Pons (tissue), 1 donor: ENCODE measurements around the gene CIPC.

Experiments
- DNase-seq: peaks from one replicate; pipeline ENCODE4 v3.0.0-alpha.2; 2016; ENCODE audit warnings: low spot score

The CIPC gene

DNA sequence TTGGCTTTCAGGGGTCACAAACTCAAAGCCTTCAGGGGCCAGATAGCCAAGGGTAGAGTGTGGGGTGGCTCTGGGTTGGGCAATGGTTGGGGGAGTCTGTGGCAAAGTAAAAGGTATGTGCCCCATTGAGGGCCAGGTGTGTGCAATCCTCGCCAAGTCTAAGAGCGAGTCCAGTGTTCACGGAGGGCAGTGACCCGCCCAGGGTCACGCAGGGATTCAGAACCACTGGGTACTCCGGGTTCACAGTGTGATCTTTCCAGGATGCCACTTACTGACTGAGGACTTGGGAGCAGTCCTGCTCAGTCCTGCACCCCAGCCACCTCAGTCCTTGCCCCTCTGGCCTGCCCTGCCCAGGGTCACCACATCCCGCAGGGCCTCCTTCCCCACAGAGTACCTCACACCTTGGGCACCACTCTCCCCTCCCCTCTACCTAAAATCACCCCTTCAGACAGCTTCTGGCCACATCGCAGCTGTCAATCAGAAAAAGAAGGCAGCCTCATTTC is 27.8 kb downstream of the CIPC start:
- no peak for DNase-seq

DNA sequence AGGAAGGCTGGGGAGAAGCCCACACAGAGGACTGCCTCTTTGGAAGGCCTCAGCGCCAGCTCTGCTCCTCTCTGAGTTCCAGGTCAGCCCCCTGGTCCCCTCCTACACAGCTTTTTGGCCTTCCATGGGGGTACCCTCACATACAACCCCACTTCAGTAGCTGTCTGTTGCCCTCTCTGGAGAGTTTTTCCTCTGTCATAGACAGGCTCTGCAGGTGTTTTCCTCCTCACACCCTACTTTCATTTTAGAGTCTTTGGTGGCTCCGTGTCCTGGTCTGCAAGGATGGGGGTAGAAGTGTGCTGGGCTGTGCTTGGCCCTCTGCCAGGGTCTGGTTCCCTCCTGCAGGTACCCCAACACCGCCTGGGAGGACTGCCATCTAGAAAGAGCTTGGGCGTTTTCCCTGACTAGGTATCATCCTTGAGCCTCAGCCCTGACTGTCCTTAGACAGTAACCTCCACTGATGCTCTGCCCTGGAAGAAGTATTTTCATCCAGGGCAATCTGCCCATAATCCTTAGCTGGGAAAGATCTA is 28.5 kb downstream of the CIPC start:
- no peak for DNase-seq

DNA sequence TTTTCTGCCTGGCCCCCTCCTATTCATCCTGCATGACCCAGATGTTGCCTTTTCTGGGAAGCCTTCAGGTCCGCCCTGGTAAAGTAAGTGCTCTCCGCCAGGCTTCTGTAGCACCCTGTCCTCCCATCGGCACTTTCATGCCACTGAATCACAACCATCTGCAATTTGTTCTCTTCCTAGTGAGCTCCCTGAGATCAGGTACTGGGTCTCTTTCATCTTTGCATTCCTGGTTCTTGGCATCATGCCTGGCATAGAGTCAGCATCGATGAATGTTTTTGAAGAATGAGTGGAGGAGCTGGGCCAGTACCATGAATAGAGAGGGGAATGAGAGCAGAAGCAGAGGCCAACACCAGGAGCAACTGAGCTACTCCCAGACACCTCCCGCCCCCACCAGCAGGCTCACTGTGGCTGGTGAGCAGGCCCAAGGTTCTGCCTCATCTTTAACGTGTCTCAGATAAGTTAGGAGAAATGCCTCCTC is 30.4 kb downstream of the CIPC start:
- no peak for DNase-seq

DNA sequence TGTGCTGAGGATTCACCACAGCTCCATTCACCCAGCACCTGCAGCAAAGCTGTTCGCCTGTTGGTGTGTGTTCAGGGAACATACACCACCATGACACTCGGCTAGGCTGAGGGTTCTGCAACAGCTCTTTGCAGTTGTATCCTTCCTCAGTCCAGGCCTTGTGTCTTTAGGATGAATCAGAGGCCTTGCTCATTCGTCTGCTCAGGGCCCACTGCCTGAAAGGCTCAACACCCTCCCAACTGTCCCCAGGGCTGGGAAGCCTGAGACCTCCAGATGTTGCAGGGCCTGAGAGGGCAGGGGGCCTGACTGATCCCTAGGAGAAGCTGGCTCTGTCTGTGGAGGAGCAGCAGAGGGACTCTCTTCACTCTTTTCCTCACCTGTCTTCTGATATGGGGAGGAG is 32.3 kb downstream of the CIPC start:
- DNase-seq, result no peak

DNA sequence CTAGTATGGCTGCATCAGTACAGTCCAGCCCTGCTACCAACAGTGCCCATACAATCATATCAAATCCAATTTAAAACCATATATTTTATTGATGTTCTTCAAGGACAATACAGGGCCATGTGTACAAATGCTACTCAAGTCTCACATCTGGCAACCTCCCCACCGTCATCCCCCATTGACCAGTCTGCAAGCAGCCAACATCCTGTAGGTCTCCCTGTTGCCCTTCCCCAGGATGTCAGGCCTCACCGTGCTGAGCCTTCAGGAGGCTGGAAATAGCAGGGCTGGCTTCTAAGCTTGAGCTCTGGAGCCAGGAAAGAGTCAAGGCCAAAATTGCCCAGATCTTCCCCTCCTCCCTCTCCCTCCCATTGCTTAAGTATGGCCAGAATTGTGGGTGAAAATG is 33.1 kb downstream of the CIPC start:
- no peak for DNase-seq

DNA sequence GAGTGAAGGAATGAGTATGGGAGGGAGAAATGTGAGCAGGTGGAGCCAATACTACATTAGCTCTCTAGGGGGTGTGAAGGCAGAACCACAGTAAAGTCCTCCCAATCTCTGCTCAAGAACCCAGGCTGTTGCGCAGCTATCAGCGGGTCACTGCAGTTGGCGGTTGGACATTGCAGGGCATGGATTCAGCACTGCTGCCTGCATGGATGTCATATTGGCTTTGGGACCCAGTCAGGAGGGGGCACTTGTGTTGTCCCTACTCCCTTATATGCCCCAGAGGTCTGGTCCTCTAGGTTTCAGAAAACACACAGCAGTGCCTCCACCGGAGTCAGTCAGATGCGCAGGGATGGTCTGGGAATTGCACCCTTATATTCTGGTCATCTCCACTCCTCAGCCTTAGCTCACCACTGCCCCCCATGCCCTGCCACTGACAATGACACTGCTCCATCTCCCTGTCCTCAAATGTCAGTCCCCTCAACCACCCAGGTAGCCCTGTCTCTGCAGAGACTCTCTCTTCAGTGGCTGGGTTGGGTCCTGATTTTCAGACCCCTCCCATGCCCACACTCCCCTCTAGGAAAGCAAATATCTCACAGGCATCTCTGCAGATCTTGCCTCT is 33.9 kb downstream of the CIPC start:
- DNase-seq, result no peak

DNA sequence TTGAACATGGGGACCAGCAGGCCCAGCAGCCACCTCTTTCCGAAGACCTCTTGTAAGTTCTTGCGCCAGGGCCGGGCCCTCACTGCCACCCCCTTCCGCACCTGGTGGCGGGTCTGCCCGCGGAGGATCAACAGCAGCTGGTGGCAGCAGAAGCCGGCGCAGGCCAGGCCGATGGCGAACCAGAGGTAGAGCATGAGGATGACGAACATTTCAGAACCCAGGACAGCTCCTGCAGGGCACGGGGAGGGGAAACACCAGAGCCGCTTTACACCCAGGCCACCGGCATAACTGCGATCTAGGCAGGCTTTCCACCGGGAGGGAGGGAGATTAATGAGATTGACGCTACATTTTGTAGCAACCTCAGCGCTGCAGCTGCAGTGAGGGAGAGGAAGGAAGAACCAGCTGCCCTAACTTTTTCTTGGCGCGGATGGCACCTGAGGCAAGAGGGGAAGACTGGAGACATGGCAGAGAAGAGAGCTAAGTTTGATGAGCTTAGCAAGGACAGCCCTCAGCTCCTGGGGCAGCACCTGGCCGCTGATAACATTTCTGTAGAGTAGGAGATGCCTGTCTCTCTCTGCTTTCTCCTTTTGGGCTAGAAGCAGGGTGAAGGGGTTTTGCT is 35.8 kb downstream of the CIPC start:
- no peak for DNase-seq

DNA sequence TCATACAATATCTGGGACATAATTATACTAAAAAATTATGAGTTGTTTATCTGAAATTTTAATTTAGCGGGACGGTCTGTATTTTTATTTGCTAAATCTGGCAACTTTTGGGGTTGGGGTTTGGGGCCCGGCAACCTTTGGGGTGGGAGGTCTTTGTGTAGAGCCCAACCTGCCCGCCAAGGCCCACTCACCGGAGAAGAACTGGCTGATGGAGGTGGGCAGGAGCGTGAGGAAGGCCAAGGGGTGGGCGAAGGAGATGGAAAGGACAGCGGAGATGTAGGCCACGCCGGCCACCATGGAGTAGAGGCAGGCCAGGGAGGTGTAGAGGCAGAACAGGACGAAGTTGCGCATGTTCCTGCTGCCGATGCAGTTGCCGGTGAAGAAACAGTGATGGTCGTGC is 41.0 kb downstream of the CIPC start:
- no peak for DNase-seq

DNA sequence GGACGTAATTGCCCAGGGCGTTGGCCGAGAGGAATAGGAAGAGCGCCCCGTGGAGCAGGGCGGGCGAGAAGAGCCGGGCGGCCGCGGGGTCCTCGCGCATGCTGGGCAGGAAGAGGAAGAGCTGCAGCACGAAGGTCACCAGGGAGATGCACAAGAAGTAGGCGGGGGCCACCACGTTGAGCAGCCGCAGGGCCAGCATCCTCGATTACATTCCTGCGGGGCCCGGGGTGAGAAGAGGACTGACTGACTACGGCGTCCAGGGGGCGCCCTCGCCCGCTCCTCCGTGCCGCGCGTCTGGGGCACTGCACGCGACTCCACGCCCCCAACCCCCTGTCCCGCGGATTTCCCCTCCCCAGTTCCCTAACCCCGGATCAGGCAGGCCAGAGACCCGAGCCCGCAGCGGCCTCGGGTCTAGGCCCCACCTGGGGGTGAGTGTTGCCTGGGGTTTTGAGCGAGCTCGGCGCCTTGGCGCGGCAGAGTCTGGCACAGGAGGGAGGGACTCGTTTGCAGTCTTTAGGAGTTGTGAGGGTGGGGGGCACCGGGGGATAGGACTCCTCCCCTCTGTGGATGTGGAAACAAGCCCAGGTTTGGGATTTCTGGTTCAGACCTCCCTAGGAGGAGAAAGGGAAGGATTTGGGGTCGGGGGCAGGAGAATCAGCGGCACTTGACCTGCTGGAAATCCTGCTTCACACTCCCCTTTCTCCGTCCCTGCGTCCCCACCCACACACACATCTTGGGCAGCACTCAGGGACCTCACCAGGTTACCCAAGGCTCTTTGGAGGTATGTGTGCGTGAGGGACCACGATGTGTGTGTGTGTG is 41.7 kb downstream of the CIPC start:
- no peak for DNase-seq

DNA sequence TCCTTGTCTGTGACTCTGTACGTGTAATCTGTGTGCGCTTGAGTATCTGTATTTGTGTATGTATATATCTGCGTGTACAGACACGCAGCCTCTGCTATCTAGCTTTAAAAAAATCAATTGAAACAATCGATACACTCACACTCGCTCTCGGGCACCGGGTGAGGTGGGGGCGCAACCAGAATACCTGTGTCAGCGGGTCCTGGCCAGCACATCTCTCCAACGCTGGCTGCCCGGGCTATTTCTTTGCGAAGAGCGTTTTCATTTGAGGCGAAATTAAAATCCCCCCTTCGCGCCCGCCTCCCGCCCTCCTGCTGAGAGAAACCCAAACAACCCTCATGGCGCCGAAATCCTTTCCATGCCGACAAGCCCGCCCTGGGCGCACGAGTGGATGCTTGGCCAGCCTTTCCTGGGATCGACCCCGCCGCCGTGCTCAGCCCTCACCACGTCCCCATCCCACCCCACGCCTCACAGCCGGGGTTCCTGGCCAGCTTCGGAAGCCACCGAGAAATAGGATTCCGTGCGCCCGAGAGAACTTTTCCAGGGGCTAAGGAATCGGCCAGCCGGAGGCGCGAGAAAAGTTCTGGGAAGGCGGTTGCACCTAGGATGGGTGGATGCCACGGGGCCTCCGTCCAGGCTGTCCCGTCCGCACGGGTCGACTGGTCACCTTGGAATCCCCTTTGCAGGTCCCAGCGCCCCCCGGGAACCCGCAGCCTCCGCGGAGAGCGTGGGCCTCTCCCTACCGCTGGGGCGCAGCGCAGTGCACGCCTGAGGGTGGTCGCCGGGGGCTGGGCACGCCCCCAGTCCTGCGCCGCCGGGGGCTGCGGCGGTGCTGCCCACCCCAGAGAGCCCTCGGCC is 42.5 kb downstream of the CIPC start:
- DNase-seq, result no peak

DNA sequence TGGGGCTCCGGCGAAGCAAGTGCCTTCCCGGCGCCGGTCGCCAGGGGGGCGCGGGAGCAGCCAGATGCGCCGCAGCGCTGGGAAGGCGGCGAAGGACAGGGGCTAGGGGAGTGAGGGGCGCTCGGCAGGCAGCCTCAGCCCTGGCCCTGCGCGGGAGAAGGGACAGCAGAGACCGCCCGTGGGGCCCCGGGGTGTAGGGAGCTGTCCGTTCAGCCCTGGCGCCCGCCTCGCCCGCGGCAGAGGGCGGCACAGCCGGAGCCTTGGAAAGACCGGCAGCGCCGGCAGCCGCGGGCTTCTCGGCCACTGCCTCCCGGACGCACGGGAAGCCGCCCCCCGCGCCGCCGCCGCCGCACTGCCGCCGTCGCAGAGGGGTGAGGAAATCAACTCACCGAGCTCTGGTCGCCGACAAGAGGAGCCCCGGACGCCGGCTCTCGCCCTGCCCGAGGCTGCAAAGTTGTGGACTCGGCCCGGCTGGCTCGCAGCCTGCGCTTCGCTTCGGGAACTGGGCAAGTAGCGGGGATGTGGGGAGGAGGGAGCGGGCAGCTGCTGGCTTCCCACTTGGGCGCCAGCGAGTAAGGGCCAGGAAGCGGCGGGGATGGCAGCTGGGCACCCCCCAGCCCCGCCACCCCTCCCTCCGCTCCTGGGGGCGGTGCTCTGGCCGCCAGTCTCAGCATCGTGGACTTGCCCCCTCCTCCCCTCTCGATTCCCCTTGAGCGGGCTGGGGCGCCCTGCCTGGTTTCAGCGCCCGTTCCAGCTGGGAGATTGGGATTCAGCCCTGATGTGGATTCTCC is 43.4 kb downstream of the CIPC start, which contains the start of gene ZDHHC22:
Gene ZDHHC22, minus strand, starts transcription at position 578 of the 791 bp plus-strand sequence. CDS start 2,053 bp downstream, outside the sequence.
- DNase-seq, result no peak

DNA sequence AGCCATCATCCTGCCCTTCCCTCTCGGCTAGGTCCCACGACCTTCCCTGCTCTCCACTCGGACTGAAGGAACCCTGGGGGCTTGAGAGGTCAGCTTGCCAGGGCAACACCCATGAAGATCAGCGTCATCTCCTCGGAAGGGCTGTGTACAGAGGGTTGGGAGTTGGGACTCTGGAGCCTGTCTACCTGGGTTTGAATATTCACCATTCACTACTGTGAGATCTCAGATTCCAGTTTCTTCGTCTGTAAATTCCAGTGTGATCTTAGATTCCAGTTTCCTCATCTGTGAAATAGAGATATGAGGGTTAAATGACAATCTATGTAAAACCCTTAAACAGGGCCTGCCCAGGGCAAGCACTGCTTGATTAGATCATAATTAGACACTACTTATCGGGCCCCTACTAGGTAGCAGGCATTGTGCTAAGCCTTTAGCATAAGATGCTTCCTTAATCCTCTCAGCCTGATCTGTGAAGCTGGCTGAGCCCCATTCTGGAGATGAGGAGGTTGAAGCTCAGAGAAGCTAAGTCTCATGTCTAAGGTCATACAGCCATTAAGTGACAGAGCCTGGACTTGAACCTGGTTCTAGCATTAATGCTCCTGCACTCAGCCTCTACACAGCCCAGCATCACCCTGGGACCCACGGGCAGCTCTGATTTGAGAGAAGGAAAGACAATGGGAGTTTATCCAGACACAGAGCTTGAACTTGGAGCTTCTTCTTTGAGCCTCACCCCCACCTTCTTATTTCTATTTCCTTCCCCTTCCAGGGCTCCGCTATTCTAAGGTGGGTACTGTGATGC is 44.1 kb downstream of the CIPC start:
- no peak for DNase-seq

DNA sequence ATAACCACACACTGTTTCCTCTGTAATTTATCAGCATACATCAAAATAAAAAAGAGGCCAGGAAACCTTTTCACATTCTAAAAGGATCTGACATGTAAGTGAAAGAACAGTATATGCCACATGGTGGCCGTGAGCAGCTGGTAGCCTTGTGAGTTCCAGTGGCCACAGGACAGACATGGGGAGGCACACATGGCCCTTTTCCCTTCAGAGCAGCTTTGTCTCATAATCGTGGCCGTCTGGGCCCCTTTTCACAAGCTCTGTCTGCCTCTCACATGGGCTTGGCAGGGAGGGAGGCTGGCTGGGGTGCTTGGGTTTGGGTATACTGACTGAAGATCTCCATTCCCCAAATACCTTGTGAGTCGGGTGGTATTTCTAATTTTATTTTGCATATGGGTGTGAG is 45.0 kb downstream of the CIPC start:
- no peak for DNase-seq

DNA sequence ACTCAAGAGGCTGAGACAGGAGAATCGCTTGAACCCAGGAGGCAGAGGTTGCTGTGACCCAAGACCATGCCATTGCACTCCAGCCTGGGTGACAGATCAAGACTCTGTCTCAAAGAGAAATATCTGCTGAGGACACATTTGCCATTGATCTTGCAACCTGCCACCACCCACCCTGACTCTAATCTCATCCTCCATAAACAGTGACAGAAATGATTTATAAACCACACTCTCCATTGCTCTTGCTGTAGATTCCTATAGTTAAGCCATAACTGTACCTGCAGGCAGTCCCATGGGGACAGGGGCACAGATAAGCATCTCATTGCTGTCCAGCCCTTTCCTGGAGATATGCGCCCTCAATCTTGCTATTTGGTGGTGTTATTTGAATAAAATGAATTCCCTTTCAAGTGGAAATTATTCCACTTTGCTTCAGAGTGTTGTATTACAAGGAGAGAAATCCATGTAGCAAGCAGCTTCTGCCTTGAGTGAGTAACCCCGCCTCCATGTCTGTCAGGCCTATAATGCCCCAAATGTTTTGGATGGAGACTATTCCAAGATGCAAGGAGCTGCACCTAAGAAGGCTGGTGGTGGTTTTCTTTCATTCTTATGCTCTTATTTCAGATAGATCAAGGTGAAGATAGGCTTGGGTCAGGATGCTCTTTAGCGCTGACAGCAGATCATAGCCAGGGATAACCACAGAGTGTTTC is 46.5 kb downstream of the CIPC start:
- DNase-seq, result no peak

DNA sequence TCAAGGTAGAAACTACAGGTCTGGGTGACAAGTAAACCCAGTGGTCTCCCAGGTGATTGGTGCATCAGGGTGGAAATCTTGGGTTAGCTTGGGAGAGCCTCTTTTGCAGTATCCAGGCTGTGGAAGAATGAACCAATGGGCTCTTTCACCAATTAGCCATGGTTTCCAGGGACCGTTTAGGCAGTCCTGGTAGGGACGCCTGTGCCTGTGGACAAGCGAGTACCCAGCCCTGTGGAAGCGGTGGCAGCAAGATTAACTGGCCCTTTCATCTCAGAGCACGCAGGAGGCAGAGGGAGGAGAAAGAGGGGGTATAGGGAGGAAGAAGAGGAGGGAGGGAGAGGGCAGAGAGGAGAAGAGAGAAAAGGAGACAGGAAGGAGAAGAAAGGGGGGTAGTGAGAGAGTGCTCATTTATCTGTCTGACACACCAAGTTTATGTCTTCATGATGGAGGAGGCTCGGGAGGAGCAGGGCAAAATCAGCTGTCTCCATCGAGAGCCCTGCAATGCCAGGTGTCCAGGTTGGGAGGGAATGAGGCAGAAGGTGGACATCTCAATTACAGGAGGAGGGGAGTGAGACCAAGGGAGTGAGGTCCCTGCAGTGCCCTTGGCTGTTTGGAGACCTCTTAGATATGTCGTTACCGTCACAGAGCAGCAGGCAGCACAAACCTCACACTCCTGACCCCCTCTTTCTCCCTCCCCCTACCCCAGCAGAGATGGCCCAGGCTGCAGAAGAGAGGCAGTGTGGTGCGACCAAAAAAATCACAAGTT is 48.1 kb downstream of the CIPC start:
- DNase-seq, result no peak

DNA sequence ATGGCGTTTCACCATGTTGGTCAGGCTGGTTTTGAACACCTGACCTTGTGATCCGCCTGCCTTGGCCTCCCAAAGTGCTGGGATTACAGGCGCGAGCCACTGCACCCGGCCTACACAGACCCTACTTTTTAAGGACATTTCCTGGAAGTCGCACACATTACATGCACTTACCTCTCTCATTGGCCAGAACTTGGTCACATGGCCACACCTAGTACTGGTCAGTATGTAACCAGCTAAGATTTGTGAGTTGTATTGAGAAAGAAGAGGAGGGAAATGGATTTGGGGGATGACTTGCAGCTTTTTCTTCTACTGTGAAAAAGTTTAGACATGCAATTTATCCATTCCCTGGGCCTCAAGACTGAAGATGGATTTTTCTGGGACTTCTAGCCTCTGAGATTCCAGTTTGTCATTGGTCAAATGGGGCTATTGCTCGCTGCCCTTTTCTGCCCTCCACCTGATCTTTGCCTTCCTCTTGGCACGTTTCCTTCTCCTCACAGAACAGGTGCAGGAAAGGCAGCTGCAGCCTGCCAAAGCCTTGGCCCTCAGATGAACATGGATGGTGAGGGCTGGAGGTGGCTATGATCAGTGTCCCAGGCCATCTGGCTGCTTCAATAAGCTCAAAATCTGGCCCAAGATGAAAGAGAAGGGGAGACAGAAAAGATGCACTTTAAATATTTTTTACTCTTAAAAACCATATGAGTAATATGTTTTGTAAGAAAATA is 50.6 kb downstream of the CIPC start:
- DNase-seq, result no peak

DNA sequence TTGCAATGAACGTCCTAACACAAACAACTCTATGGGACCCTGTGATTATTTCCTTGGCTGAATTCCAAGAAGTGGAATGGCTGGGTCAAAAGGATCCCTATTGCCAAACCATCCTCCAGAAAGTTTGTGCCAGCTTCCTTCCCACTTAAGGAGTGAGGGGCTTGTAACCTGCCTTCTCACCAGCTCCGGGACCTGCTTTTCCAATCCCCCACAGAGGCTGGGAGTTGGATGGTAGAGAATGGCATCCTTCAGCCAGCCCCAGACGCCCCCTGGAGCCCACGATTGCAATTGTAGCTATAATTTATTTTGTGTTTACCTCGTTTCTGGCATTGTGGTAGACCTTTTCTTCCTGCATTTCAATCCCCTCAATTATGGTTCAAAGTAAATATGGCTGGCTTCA is 53.2 kb downstream of the CIPC start:
- DNase-seq, result no peak
